ENCODE results near the gene CRACR2A.

- TF ChIP-seq CTCF (IDR thresholded peaks at IDR 0.05; ENCODE audit: low read length) (no peak), EZH2 (IDR thresholded peaks at IDR 0.05; ENCODE audit: borderline replicate concordance, low read length) (no peak)
Measured at GRCh38 chr12:3632256-3632655, 120.7 kb downstream of the CRACR2A start.

Data from OCI-LY1 (cell line).